SK-N-SH (cell line): ENCODE data around the gene GIMAP2. TPM values are rescaled to one million over a fixed set of nuclear protein-coding genes. Genes with fewer than 3 reads are reported as not detected.
A peak's percentile ranks its signal among the peaks of the same experiment; 100 is the strongest.

Source experiments
- CTCF ChIA-PET: fragments of 300-600, 350-600 bp; formaldehyde crosslinking; extraction: SDS; loops from one replicate; lab custom pipeline; 2021; lab: Yijun Ruan, JAX
- POLR2A ChIA-PET: fragments of 350-600 bp; sonication (Branson Sonifier 250); formaldehyde crosslinking; extraction: SDS; loops from one replicate; lab custom pipeline; 2020; ENCODE audit warnings: antibody characterized with exemption, inconsistent platforms; lab: Yijun Ruan, JAX
- DNase-seq: peaks from one replicate; pipeline ENCODE4 v3.0.0; 2012
- H2AFZ ChIP-seq: fragments of 200-600 bp; sonication (generic); 2 replicates; pipeline ENCODE4 v1.8.1; 2016; ENCODE audit warnings: antibody characterized with exemption, mild to moderate bottlenecking, low read depth
- H3F3A ChIP-seq: fragments of 200-600 bp; sonication (generic); replicated peaks from 2 replicates; pipeline ENCODE3; 2016; ENCODE audit warnings: antibody characterized with exemption, mild to moderate bottlenecking; ENCODE audit not compliant: insufficient read depth
- H3K27ac ChIP-seq, 2 experiments: fragments of 200-500 bp in 1 of 2; fragments of 200-600 bp in 1 of 2; sonication (Bioruptor generic) in 1 of 2; sonication (generic), shearing (Covaris generic) in 1 of 2; 2 replicates each; pipeline versions ENCODE4 v1.5.1 to v1.6.1; 2014 to 2016; ENCODE audit warnings: low read depth in 2 of 2, inconsistent platforms in 1 of 2, low read length in 1 of 2, mild to moderate bottlenecking in 1 of 2, mixed read lengths in 1 of 2
- H3K27me3 ChIP-seq: fragments of 200-600 bp; sonication (generic), shearing (Covaris generic); 2 replicates; pipeline ENCODE4 v1.6.1; 2016; ENCODE audit warnings: mixed run types; ENCODE audit not compliant: insufficient read depth
- H3K36me3 ChIP-seq, 2 experiments: fragments of 200-500 bp in 1 of 2; fragments of 200-600 bp in 1 of 2; sonication (Bioruptor generic) in 1 of 2; sonication (generic) in 1 of 2; replicated peaks in 1 of 2; 2 replicates each; pipeline versions ENCODE3 to v1.5.1; 2014 to 2016; ENCODE audit warnings: low read length in 1 of 2, mild to moderate bottlenecking in 1 of 2; ENCODE audit not compliant: insufficient read depth in 2 of 2, control insufficient read depth in 1 of 2
- H3K4me1 ChIP-seq, 2 experiments: fragments of 200-500 bp in 1 of 2; fragments of 200-600 bp in 1 of 2; sonication (Bioruptor generic) in 1 of 2; sonication (generic), shearing (Covaris generic) in 1 of 2; 2 replicates each; pipeline versions ENCODE4 v1.5.1 to v1.6.1; 2014 to 2016; ENCODE audit warnings: low read depth in 1 of 2, low read length in 1 of 2, mixed run types in 1 of 2; ENCODE audit not compliant: insufficient read depth in 2 of 2, control insufficient read depth in 1 of 2
- H3K4me2 ChIP-seq: fragments of 200-600 bp; sonication (generic), shearing (Covaris generic); 2 replicates; pipeline ENCODE4 v1.6.1; 2017; ENCODE audit warnings: mixed run types
- H3K4me3 ChIP-seq, 2 experiments: fragments of 200-500 bp in 1 of 2; fragments of 200-600 bp in 1 of 2; sonication (Bioruptor generic) in 1 of 2; sonication (generic), shearing (Covaris generic) in 1 of 2; 2 replicates each; pipeline versions ENCODE4 v1.5.1 to v1.8.1; 2014 to 2016; ENCODE audit warnings: low read depth in 2 of 2, inconsistent platforms in 1 of 2, low read length in 1 of 2, mild to moderate bottlenecking in 1 of 2, mixed read lengths in 1 of 2, moderate library complexity in 1 of 2
- H3K79me2 ChIP-seq: fragments of 200-600 bp; sonication (generic); 2 replicates; pipeline ENCODE4 v1.8.1; 2017; ENCODE audit warnings: mild to moderate bottlenecking; ENCODE audit not compliant: insufficient read depth
- H3K9ac ChIP-seq: fragments of 200-600 bp; sonication (generic); 2 replicates; pipeline ENCODE4 v1.6.1; 2017; ENCODE audit warnings: mixed run types
- H3K9me2 ChIP-seq: fragments of 200-600 bp; sonication (generic); 2 replicates; pipeline ENCODE4 v1.6.1; 2017; ENCODE audit warnings: mixed run types
- H3K9me3 ChIP-seq: fragments of 200-600 bp; sonication (generic); 2 replicates; pipeline ENCODE4 v1.6.1; 2017; ENCODE audit warnings: mixed run types, mild to moderate bottlenecking, moderate library complexity
- H4K20me1 ChIP-seq: fragments of 200-600 bp; sonication (generic); 2 replicates; pipeline ENCODE4 v1.6.1; 2017; ENCODE audit warnings: mild to moderate bottlenecking, mixed run types; ENCODE audit not compliant: insufficient read depth
- CHD2 ChIP-seq: fragments of 150-350 bp; IDR thresholded peaks from 2 replicates; pipeline ENCODE4 v1.6.1; 2018; ENCODE audit warnings: low read length; ENCODE audit not compliant: partially characterized antibody
- CTCF ChIP-seq: fragments of 200-600 bp; sonication (generic); IDR thresholded peaks from 2 replicates; pipeline ENCODE4 v1.6.1; 2017; ENCODE audit warnings: antibody characterized with exemption, mild to moderate bottlenecking, moderate library complexity
- ELF1 ChIP-seq: IDR thresholded peaks from 2 replicates; pipeline ENCODE4 v1.4.0; 2012
- EZH2phosphoT487 ChIP-seq: fragments of 200-600 bp; sonication (generic); IDR thresholded peaks from 2 replicates; pipeline ENCODE4 v1.6.1; 2017; ENCODE audit warnings: low read depth, mixed run types, mild to moderate bottlenecking, antibody characterized with exemption, moderate library complexity, borderline replicate concordance
- NFIC ChIP-seq: IDR thresholded peaks from 2 replicates; pipeline ENCODE4 v1.4.0; 2012; ENCODE audit warnings: borderline replicate concordance
- NRF1 ChIP-seq: IDR thresholded peaks from 2 replicates; pipeline ENCODE4 v1.6.1; 2012; ENCODE audit warnings: low read depth, mild to moderate bottlenecking, low read length
- WGBS: methylation state at CpG from one replicate; pipeline ENCODE4 v1.1.6; 2017; ENCODE audit warnings: low lambda C conversion rate; 5-methylcytosine and 5-hydroxymethylcytosine counted together
- polyA plus RNA-seq, 3 experiments: library from polyadenylated mRNA; depleted of rRNA; stranded (reverse); fragments of >200 nt; gene quantifications; 2 replicates each; pipeline ENCODE4 v1.2.3, GENCODE V29; 2012
- TF ChIP-seq, protein P1 (sequence below): fragments of 150-350 bp; IDR thresholded peaks from 2 replicates; pipeline ENCODE4 v1.6.1; 2017; ENCODE audit warnings: antibody characterized with exemption, low read length, low read depth, borderline replicate concordance

The GIMAP2 gene
- polyA plus RNA-seq, 1 of the 3 experiments (the other 2 are of a cell fraction) = 4.1 TPM

- no peaks in the 10 kb centered on the region for H3K4me1 ChIP-seq
- POLR2A ChIA-PET = no interaction called here
- H3K4me2 ChIP-seq = peak overlapping the region; percentile 63
- H2AFZ ChIP-seq = peak overlapping the region; percentile 91
- H3K9ac ChIP-seq = peak overlapping the region; percentile 41
- no peaks in the 10 kb centered on the region for H3K36me3 ChIP-seq
- CTCF ChIA-PET = no interaction called here
- no peaks in the 10 kb centered on the region for H4K20me1 ChIP-seq
- H3K9me2 ChIP-seq = no peaks in the 10 kb centered on the region
- no peaks in the 10 kb centered on the region for H3K79me2 ChIP-seq
- no peak for DNase-seq
- no peaks in the 10 kb centered on the region for H3K9me3 ChIP-seq
- H3K27me3 ChIP-seq = no peaks in the 10 kb centered on the region
- TF ChIP-seq ELF1 = no peak
- TF ChIP-seq, protein P1, sequence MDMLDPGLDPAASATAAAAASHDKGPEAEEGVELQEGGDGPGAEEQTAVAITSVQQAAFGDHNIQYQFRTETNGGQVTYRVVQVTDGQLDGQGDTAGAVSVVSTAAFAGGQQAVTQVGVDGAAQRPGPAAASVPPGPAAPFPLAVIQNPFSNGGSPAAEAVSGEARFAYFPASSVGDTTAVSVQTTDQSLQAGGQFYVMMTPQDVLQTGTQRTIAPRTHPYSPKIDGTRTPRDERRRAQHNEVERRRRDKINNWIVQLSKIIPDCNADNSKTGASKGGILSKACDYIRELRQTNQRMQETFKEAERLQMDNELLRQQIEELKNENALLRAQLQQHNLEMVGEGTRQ = no peak
- no peak for TF ChIP-seq CHD2
- no peak for TF ChIP-seq NRF1
- TF ChIP-seq EZH2phosphoT487 = no peak
- peak overlapping the region in 1 of 2 experiments; percentile 1; a peak in 1 of 4 replicates for H3K27ac ChIP-seq
- no peaks in the 10 kb centered on the region for H3F3A ChIP-seq
- WGBS = 26% methylated on average over 9 of the region's 9 CpGs
- H3K4me3 ChIP-seq = peak overlapping the region; percentile 44 to 57
Observed at GRCh38 chr7:150686030-150686631, 625 bp downstream of the GIMAP2 start.

GRCh38 chr7:150688630-150689029 is 3.1 kb downstream of the GIMAP2 start:
- no peaks in the 10 kb centered on the region for H4K20me1 ChIP-seq

More at GRCh38 chr7:150688630-150689029, 3.1 kb downstream of the GIMAP2 start:
- Histone ChIP-seq H3K9ac (no peak overlapping the region), H3K27ac (no peak overlapping the region), H3K4me3 (no peak overlapping the region), H3K9me2 (no peaks in the 10 kb centered on the region), H3K9me3 (no peaks in the 10 kb centered on the region), H3K36me3 (no peaks in the 10 kb centered on the region), H2AFZ (no peak overlapping the region), H3K4me1 (no peaks in the 10 kb centered on the region), H3K79me2 (no peaks in the 10 kb centered on the region), H3F3A (no peaks in the 10 kb centered on the region), H3K4me2 (no peak overlapping the region), H3K27me3 (no peaks in the 10 kb centered on the region)
- ChIA-PET CTCF (no interaction called here), POLR2A (no interaction called here)
- DNase-seq = no peak
- TF ChIP-seq NFIC (no peak), CTCF (no peak), NRF1 (no peak)
- 51% methylated on average over 6 of the region's 6 CpGs for WGBS
